Loucy (cell line): ENCODE measurements around the gene HBM.
"Not testable (repeated sequence)": the region's sequence is repeated elsewhere in the genome, so short reads cannot be mapped to it uniquely, and the experiment has no call there.

ENCODE experiments used
- H2AFZ ChIP-seq: fragments of 200-600 bp; sonication (generic); 2 replicates; pipeline ENCODE4 v1.6.0; 2016; ENCODE audit warnings: antibody characterized with exemption, mild to moderate bottlenecking, low read length, moderate library complexity
- H3F3A ChIP-seq: fragments of 200-600 bp; 2 replicates; pipeline ENCODE4 v1.6.0; 2016; ENCODE audit warnings: antibody characterized with exemption, low read depth, mild to moderate bottlenecking
- H3K27me3 ChIP-seq: fragments of 200-600 bp; sonication (generic); 2 replicates; pipeline ENCODE4 v1.6.1; 2014; ENCODE audit warnings: low read length, mild to moderate bottlenecking; ENCODE audit not compliant: insufficient read depth, poor library complexity, severe bottlenecking
- H3K36me3 ChIP-seq: fragments of 200-600 bp; sonication (generic); 2 replicates; pipeline ENCODE4 v1.6.1; 2016; ENCODE audit warnings: low read length; ENCODE audit not compliant: insufficient read depth
- H3K4me1 ChIP-seq: fragments of 200-600 bp; sonication (generic); 2 replicates; pipeline ENCODE4 v1.5.1; 2014; ENCODE audit warnings: low read length, mild to moderate bottlenecking; ENCODE audit not compliant: insufficient read depth, poor library complexity, severe bottlenecking
- H3K4me2 ChIP-seq: fragments of 200-600 bp; sonication (generic); 2 replicates; pipeline ENCODE4 v1.6.0; 2014; ENCODE audit warnings: antibody characterized with exemption, low read length, low read depth, mild to moderate bottlenecking; ENCODE audit not compliant: poor library complexity, severe bottlenecking
- H3K4me3 ChIP-seq: fragments of 200-600 bp; sonication (generic); 2 replicates; pipeline ENCODE4 v1.5.1; 2014; ENCODE audit warnings: low read length, mild to moderate bottlenecking, mixed read lengths; ENCODE audit not compliant: poor library complexity, severe bottlenecking
- H3K79me2 ChIP-seq: fragments of 200-600 bp; sonication (generic); 2 replicates; pipeline ENCODE4 v1.6.1; 2014; ENCODE audit warnings: low read length; ENCODE audit not compliant: insufficient read depth
- H3K9ac ChIP-seq: fragments of 200-600 bp; sonication (generic); 2 replicates; pipeline ENCODE4 v1.6.0; 2014; ENCODE audit warnings: mild to moderate bottlenecking, low read depth, low read length, moderate library complexity; ENCODE audit not compliant: poor library complexity, severe bottlenecking
- H3K9me2 ChIP-seq: fragments of 200-600 bp; sonication (generic); replicated peaks from 2 replicates; pipeline ENCODE4 v1.6.1; 2016; ENCODE audit warnings: low read depth, low read length, mixed read lengths
- H3K9me3 ChIP-seq: fragments of 200-600 bp; sonication (generic); 2 replicates; pipeline ENCODE4 v1.6.1; 2014; ENCODE audit warnings: mild to moderate bottlenecking, antibody characterized with exemption, low read length, low read depth; ENCODE audit not compliant: insufficient read depth
- H4K20me1 ChIP-seq: fragments of 200-600 bp; sonication (generic); 2 replicates; pipeline ENCODE4 v1.6.0; 2014; ENCODE audit warnings: antibody characterized with exemption, low read length, mild to moderate bottlenecking; ENCODE audit not compliant: insufficient read depth, poor library complexity, severe bottlenecking
- EZH2phosphoT487 ChIP-seq: fragments of 200-600 bp; IDR thresholded peaks from 2 replicates; pipeline ENCODE4 v1.6.1; 2018; ENCODE audit warnings: antibody characterized with exemption, mild to moderate bottlenecking, moderate library complexity, borderline replicate concordance
- TF ChIP-seq, protein P1 (sequence below): fragments of 200-600 bp; sonication (generic); conservative IDR thresholded peaks from 2 replicates; pipeline ENCODE4 v1.5.1; 2014; ENCODE audit warnings: mild to moderate bottlenecking, antibody characterized with exemption, low read length

The HBM gene

GRCh38 chr16:173211-173854, 7.6 kb downstream of the HBM start:
- not testable (repeated sequence) for H3K9ac ChIP-seq, H2AFZ ChIP-seq, H3K79me2 ChIP-seq, H3K4me1 ChIP-seq, H3K27me3 ChIP-seq, H3K4me3 ChIP-seq, H3K9me3 ChIP-seq, H3K36me3 ChIP-seq, H3K9me2 ChIP-seq, H3F3A ChIP-seq, H3K4me2 ChIP-seq, H4K20me1 ChIP-seq

GRCh38 chr16:173928-174769, 8.4 kb downstream of the HBM start:
- not testable (repeated sequence) for H3K9me2 ChIP-seq, H3K4me2 ChIP-seq, H2AFZ ChIP-seq, H3K9me3 ChIP-seq, H3K36me3 ChIP-seq, H3K9ac ChIP-seq, H3K79me2 ChIP-seq, H3K4me1 ChIP-seq, H3K4me3 ChIP-seq, H3K27me3 ChIP-seq, H3F3A ChIP-seq, H4K20me1 ChIP-seq

- TF ChIP-seq, protein P1, sequence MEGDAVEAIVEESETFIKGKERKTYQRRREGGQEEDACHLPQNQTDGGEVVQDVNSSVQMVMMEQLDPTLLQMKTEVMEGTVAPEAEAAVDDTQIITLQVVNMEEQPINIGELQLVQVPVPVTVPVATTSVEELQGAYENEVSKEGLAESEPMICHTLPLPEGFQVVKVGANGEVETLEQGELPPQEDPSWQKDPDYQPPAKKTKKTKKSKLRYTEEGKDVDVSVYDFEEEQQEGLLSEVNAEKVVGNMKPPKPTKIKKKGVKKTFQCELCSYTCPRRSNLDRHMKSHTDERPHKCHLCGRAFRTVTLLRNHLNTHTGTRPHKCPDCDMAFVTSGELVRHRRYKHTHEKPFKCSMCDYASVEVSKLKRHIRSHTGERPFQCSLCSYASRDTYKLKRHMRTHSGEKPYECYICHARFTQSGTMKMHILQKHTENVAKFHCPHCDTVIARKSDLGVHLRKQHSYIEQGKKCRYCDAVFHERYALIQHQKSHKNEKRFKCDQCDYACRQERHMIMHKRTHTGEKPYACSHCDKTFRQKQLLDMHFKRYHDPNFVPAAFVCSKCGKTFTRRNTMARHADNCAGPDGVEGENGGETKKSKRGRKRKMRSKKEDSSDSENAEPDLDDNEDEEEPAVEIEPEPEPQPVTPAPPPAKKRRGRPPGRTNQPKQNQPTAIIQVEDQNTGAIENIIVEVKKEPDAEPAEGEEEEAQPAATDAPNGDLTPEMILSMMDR, result no peak
- no peak for TF ChIP-seq EZH2phosphoT487
- Histone ChIP-seq H3K9ac (no peak overlapping the region), H4K20me1 (no peaks in the 10 kb centered on the region), H3K4me1 (peaks cover 4% of the 10 kb centered on the region), H2AFZ (no peak overlapping the region), H3K79me2 (no peaks in the 10 kb centered on the region), H3F3A (no peaks in the 10 kb centered on the region), H3K4me3 (no peak overlapping the region), H3K9me2 (no peaks in the 10 kb centered on the region), H3K27me3 (no peaks in the 10 kb centered on the region), H3K36me3 (no peaks in the 10 kb centered on the region), H3K4me2 (no peak overlapping the region), H3K9me3 (no peaks in the 10 kb centered on the region)
Measured at GRCh38 chr16:175011-175949, 9.5 kb downstream of the HBM start.

DNA sequence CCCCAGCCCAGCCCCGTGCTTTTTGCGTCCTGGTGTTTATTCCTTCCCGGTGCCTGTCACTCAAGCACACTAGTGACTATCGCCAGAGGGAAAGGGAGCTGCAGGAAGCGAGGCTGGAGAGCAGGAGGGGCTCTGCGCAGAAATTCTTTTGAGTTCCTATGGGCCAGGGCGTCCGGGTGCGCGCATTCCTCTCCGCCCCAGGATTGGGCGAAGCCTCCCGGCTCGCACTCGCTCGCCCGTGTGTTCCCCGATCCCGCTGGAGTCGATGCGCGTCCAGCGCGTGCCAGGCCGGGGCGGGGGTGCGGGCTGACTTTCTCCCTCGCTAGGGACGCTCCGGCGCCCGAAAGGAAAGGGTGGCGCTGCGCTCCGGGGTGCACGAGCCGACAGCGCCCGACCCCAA, 10.2 kb downstream of the HBM start:
- not testable (repeated sequence) for H3K36me3 ChIP-seq, H3K9me3 ChIP-seq, H3K79me2 ChIP-seq, H3K4me3 ChIP-seq, H3F3A ChIP-seq, H3K9me2 ChIP-seq, H3K4me2 ChIP-seq, H4K20me1 ChIP-seq, H2AFZ ChIP-seq, H3K4me1 ChIP-seq, H3K9ac ChIP-seq, H3K27me3 ChIP-seq

DNA sequence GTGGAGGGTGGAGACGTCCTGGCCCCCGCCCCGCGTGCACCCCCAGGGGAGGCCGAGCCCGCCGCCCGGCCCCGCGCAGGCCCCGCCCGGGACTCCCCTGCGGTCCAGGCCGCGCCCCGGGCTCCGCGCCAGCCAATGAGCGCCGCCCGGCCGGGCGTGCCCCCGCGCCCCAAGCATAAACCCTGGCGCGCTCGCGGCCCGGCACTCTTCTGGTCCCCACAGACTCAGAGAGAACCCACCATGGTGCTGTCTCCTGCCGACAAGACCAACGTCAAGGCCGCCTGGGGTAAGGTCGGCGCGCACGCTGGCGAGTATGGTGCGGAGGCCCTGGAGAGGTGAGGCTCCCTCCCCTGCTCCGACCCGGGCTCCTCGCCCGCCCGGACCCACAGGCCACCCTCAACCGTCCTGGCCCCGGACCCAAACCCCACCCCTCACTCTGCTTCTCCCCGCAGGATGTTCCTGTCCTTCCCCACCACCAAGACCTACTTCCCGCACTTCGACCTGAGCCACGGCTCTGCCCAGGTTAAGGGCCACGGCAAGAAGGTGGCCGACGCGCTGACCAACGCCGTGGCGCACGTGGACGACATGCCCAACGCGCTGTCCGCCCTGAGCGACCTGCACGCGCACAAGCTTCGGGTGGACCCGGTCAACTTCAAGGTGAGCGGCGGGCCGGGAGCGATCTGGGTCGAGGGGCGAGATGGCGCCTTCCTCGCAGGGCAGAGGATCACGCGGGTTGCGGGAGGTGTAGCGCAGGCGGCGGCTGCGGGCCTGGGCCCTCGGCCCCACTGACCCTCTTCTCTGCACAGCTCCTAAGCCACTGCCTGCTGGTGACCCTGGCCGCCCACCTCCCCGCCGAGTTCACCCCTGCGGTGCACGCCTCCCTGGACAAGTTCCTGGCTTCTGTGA, 11.0 kb downstream of the HBM start, which contains the start of gene HBA1:
Gene HBA1 (plus strand): TSS at position 204 of the 906 bp plus-strand sequence. CDS start 37 bp downstream, at position 241.
- not testable (repeated sequence) for H3K9me2 ChIP-seq, H3K9ac ChIP-seq, H2AFZ ChIP-seq, H3K36me3 ChIP-seq, H3K4me3 ChIP-seq, H3K9me3 ChIP-seq, H3F3A ChIP-seq, H3K4me1 ChIP-seq, H3K4me2 ChIP-seq, H4K20me1 ChIP-seq, H3K79me2 ChIP-seq, H3K27me3 ChIP-seq
